HCT116 (cell line): ENCODE measurements around the gene NUF2.

ENCODE experiments used
- CEBPB ChIP-seq: IDR thresholded peaks from 2 replicates; pipeline ENCODE4 v1.6.1; 2012; ENCODE audit warnings: low read depth
- EGR1 ChIP-seq: IDR thresholded peaks from 2 replicates; pipeline ENCODE4 v1.6.1; 2012; ENCODE audit warnings: low read depth
- EZH2 ChIP-seq: fragments of 200-600 bp; sonication (generic); IDR thresholded peaks from 2 replicates; pipeline ENCODE4 v1.6.1; 2017; ENCODE audit warnings: antibody characterized with exemption, mixed run types
- EZH2phosphoT487 ChIP-seq: fragments of 200-600 bp; IDR thresholded peaks from 2 replicates; pipeline ENCODE4 v1.6.1; 2018; ENCODE audit warnings: antibody characterized with exemption, borderline replicate concordance
- FOSL1 ChIP-seq: IDR thresholded peaks from 2 replicates; pipeline ENCODE4 v1.6.1; 2012; ENCODE audit warnings: low read depth
- POLR2A ChIP-seq: IDR thresholded peaks from 2 replicates; pipeline ENCODE4 v1.7.0; 2011; ENCODE audit warnings: borderline replicate concordance; ENCODE audit not compliant: insufficient read depth, insufficient read length; ENCODE audit errors: extremely low read depth
- POLR2AphosphoS5 ChIP-seq: IDR thresholded peaks from 2 replicates; pipeline ENCODE4 v1.6.1; 2011; ENCODE audit warnings: mild to moderate bottlenecking, low read depth, low read length, moderate library complexity
- REST ChIP-seq: IDR thresholded peaks from 2 replicates; pipeline ENCODE4 v1.6.1; 2012; ENCODE audit warnings: low read depth
- YY1 ChIP-seq: IDR thresholded peaks from 2 replicates; pipeline ENCODE4 v1.6.1; 2011; ENCODE audit warnings: low read length, low read depth, moderate library complexity, mild to moderate bottlenecking; ENCODE audit not compliant: insufficient replicate concordance; ENCODE audit errors: extremely low read depth
- ZFX ChIP-seq: fragments of 450-650 bp; IDR thresholded peaks from 2 replicates; pipeline ENCODE4 v1.6.1; 2017
- TF ChIP-seq, protein P1 (sequence below), 3 experiments: fragments of 200-600 bp in 1 of 3; sonication (generic) in 1 of 3; IDR thresholded peaks in 2 of 3; conservative IDR thresholded peaks in 1 of 3; 2 replicates each; pipeline ENCODE4 v1.5.1; 2012 to 2017; ENCODE audit warnings: low read depth in 2 of 3, low read length in 2 of 3, antibody characterized with exemption in 1 of 3, borderline replicate concordance in 1 of 3, control low read depth in 1 of 3, mild to moderate bottlenecking in 1 of 3, mixed read lengths in 1 of 3, mixed run types in 1 of 3, moderate library complexity in 1 of 3; ENCODE audit not compliant: insufficient read depth in 1 of 3

DNA sequence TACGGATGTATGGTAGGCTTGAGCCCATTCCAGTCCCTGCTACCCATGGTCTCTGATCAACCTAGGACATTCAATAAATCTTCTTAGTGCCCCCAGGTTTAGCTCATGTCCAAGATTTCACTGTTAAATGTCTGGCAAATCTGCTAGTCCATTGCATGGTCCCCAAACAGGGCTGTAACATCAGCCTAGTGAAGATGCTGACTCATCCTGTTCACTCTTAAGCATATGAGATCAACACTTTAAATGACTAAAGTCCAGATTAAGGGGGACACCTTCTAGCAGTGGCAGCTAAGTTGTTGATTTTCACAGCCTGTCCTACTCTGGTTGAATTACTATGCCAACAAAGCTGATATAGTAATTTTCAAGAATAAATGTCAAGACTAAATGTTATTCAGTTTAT lies 46.5 kb upstream of the NUF2 start:
- TF ChIP-seq, protein P1, sequence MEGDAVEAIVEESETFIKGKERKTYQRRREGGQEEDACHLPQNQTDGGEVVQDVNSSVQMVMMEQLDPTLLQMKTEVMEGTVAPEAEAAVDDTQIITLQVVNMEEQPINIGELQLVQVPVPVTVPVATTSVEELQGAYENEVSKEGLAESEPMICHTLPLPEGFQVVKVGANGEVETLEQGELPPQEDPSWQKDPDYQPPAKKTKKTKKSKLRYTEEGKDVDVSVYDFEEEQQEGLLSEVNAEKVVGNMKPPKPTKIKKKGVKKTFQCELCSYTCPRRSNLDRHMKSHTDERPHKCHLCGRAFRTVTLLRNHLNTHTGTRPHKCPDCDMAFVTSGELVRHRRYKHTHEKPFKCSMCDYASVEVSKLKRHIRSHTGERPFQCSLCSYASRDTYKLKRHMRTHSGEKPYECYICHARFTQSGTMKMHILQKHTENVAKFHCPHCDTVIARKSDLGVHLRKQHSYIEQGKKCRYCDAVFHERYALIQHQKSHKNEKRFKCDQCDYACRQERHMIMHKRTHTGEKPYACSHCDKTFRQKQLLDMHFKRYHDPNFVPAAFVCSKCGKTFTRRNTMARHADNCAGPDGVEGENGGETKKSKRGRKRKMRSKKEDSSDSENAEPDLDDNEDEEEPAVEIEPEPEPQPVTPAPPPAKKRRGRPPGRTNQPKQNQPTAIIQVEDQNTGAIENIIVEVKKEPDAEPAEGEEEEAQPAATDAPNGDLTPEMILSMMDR (IDR thresholded peaks at IDR 0.05 in 2 of 3, conservative IDR thresholded peaks at IDR 0.05 in 1 of 3; ENCODE audit: borderline replicate concordance in 1 of 3, insufficient read depth in 1 of 3, low read depth in 2 of 3, low read length in 2 of 3) = no peak
- TF ChIP-seq POLR2A (no peak), YY1 (no peak), ZFX (no peak), EZH2 (no peak), FOSL1 (no peak), EZH2phosphoT487 (no peak), REST (no peak), POLR2AphosphoS5 (no peak), EGR1 (no peak), CEBPB (no peak)
